ENCODE data around the gene TMEM119.

Gene TMEM119

DNA sequence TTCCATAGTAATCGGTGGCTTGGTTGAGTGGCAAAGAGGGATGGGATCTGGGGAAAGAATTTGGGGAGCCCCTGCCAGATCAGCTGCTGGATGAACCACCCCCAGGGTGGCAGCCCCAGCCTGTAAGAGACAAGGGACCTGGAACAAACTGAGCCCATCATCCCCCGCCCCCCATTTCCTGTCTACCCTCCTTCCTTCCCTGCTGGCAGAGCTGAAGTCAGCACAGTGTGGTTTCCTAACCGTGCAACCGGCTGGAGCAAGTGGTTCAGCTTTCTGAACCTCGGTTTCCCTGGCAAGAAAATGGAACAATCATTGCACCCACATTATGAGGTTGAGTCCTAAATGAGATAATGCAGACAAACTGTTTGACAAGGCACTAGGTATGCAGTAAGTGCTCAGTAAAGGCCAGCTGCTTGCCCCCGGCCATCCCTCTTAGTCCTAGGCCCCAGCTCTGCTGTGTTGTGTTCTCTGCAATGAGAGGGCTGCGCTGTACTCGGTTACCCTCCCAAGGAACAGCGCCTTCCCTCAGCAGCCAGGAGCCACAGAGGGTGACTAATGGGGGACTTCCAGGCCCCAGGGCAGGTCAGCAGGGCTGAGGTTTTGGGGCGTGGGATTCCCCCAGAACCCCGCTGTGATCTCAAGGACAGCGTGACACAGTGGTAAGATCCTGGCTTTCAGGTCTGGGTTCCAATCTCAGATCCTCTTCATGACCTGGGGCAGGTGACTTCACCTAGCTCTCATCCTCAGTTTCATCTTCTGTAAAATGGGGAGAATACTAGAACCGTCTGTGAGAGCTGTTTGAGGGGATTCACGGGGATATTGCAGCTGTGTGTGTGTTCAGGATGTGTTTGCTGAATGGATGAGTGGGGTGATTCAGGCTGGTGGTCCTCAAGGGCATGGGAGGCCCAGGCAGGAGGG, 19.3 kb upstream of the TMEM119 start:
- DNase-seq (ENCODE audit: low read depth in 2 of 3, low spot score in 2 of 3), result peak in 1 of 3 experiments; percentile 80

DNA sequence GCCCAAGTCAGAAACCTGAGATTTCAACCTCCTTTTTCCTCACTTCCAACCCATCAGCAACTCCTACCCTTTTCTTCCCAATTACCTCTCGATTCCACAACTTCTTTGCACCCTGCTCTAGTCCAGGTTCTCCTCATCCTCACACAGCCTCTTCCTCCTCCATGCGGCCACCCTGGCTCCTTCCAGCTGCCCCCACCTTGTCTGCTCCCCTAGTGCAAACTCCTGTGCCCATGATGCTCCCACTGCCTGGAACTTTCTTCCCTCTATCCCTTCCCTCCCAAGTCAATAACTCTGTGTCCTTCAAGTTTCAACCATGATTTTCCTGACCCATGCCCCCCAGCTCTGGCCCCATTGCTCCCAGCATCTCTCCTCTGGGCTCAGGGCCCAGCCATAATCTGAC, 18.5 kb upstream of the TMEM119 start:
- no peak for DNase-seq (ENCODE audit: low read depth in 2 of 3, low spot score in 2 of 3)

DNA sequence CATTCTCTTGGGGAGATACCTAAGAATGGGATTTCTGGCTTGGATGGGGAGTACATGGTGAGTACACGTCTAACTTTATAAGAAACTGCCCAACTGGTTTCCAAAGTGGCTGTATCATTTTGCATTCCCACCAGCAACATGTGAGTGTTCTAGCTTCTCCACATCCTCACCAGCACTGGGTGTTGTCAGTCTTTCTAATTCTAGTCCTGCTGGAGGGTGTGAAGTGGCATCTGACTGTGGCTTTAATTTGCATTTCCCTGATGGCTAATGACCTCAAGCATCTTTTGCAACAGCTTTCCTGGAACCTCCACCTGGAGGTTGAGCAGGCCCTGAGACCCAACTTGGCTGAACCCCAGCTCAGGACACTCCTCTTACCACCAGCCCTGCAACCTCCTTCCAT, 18.0 kb upstream of the TMEM119 start:
- no peak for DNase-seq (ENCODE audit: low read depth in 2 of 3, low spot score in 2 of 3)

DNA sequence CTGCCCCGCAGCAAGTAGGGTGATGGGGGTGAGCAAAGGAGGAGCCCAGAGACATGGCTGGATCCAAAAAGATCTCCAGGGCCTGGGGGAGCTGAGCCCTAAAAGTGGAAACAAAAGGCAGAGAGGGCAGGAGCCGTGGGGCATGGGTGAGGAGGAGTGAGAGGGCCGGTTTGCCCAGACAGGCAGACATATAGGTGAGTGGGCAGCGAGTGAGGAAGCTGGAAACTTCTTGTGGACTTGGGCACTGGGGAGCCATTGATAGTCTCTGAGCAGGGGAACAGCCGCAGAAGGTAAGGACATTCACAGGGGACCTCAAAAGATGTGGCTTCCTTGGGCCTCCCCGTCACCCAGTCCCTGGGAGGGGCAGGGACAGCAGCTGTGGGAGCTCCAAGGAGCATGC, 16.8 kb upstream of the TMEM119 start:
- DNase-seq (ENCODE audit: low read depth in 2 of 3, low spot score in 2 of 3), result no peak

DNA sequence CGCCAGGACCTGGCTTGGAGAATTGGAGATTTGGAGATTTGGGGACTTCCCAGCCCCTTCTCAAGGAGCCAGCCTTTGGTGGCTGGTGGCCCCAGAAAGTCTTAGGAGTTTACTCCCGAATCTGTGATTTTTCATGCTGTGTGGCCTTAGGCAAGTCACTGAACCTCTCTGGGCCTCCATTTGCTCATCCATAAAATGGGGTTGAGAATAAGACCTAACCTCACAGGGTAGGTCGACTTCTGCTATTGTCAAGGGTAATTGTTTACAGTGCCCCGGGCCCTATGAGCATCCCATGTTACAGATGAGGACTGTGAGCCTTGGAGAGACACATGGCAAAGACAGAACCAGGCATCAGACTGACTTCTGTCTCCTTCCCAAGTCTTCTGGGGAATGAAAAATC, 16.2 kb upstream of the TMEM119 start:
- no peak for DNase-seq (ENCODE audit: low read depth in 2 of 3, low spot score in 2 of 3)

DNA sequence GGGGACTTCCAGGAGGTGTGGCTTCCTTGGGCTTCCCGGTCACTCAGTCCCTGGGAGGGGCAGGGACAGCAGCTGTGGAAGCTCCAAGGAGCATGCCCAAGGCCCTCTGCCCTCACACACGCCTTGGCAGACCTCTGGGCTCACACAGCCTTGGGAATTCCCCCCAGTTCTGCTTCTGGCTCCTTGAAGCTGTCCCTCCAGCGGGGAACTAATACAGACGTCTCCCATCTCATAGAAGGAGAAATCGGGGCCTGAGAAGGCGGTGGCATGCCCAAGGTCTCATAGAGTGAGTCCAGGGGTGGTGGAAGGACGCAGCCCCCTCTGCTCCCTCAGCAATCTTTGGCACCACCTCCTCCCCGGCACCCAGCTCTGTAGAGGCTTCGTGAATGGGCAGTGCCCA, 15.7 kb upstream of the TMEM119 start:
- no peak for DNase-seq (ENCODE audit: low read depth in 2 of 3, low spot score in 2 of 3)

DNA sequence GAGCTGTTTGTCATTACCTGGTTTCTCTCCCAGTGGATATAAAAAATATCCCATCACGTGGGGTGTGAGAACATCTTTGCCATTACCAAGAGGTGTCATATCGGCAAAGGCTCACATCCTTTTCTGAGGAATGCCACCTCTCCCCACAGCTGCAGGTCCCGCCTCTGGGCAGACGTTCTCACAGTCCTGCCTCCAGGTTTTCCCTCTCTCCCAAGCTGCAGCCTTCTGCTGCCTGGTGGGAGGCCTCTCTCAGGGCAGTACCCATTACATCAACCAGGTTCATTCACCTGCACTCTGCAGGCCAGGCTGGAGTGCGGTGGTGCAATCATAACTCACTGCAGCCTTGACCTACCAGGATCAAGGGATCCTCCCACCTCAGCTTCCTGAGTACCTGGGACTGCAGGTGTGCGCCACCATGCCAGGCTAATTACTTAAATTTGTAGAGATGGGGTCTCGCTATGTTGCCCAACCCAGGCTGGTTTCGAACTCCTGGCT, 15.0 kb upstream of the TMEM119 start:
- DNase-seq (ENCODE audit: low read depth in 2 of 3, low spot score in 2 of 3), result no peak

DNA sequence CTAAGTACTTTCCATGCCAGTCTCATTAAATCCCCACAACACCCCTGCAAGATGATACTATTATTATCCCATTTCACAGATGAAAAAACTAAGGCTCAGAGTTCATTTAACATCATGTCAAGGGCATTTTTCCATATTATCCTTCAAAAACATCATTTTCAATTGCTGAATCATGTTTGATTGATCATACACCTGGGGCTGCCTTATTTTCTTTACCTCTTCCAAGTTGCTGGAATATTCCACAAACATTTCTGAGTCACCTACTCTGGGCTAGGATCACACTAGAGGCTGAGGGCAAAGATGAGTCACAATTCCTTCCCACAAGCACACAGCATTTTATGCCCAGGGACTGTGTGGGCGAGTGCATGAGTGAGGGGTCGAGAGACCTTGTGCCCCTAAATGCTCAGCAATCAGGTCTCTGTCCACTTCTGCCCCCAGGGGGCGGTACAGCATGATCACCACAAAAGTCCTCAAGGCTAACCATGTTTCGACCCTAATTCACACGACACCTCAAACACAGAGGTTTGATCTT, 14.1 kb upstream of the TMEM119 start:
- DNase-seq (ENCODE audit: low read depth in 2 of 3, low spot score in 2 of 3), result no peak

DNA sequence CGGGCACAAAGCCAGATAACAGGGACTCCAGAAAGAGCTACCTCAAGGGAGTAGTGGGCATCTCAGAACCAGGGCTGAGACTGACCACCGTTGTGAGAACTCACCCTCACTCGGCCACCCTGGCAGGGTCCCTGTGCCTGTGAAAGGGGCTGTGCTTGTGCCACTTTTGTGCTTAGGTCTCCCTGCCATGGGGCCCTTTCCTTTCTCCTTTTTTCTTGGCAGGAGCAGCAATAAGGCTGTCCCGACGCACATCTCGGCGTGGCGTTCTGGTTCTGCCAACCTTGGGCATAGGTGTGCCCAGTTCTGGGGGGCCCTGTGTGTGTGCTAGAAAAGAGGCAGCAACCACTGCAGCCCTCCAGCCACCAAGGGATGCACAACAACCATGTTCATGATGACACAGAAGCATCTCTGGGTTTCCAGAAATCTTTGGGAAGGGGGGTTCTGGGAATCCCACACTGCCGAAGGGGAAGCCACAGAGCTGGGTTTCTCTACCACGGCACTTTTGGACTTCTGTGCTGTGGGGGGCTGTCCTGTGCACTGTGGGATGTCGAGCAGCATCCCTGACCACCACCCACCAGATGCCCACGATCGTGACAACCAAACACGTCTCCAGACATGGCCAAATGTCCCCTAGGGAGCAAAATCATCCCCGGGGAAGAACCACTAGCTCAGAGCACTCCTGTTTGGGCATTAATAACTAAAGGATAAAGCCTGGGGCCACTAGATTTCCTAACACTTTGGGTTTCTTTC, 13.1 kb upstream of the TMEM119 start:
- no peak for DNase-seq (ENCODE audit: low read depth in 2 of 3, low spot score in 2 of 3)

DNA sequence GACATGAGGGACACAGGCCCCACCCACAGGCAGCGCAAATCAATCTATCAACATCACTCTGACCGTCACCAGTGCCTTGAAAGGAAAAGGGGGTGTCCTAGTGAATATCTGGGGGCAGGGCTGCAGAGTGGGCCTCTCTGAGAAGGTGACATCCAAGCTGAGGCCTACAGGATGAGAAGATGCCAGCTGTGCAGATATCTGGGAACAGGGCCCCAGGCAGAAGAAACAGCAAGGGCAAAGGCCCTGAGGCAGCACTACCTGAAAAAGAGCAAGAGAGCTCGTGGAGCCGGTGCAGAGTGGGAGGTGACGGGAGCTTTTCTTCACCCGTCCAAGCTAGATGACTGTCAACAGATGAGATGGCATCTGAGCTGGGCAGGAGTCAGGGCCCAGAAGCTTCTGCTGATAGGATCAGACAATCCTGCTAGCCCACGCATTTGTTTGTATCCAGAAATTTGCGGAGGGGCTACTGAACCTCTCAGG, 12.5 kb upstream of the TMEM119 start:
- DNase-seq (ENCODE audit: low read depth in 2 of 3, low spot score in 2 of 3), result no peak

DNA sequence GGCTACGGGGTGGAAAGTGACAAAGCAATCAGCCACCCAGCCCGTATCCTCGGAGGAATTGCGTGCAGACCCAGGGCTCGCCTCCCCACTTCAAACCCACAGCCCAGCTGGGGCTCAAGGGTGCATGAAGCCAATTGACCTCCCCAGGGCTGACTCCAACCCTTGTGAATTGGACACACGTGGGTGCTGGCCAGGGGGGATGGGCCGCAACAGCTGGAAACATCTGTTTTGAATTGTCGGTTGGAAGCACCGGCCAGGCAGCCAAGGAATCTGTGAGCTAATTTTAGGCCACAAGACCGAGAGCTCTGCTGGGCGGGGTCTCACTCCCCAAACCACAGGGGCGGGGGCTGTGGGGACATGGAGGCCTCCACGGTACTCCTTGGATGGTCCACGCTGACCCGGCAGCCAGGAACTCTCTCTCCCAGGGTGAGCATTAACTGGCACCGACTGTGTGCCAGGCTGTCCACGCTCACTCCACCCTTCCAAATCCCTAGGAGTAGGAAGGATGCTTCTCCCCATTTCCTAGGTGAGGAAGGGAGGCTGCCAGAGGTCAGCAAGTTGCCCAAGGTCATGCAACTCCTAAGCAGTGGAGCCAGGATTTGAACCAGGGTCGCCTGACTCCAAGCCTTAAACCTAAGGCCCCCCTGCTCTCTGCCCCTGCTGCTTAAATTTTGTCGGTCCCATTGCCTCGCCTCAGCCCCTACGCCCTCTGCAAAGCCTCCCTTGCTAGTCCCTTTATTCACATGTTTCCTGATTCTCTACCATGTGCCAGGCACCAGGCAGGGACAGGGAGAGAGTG, 11.9 kb upstream of the TMEM119 start:
- no peak for DNase-seq (ENCODE audit: low read depth in 2 of 3, low spot score in 2 of 3)

DNA sequence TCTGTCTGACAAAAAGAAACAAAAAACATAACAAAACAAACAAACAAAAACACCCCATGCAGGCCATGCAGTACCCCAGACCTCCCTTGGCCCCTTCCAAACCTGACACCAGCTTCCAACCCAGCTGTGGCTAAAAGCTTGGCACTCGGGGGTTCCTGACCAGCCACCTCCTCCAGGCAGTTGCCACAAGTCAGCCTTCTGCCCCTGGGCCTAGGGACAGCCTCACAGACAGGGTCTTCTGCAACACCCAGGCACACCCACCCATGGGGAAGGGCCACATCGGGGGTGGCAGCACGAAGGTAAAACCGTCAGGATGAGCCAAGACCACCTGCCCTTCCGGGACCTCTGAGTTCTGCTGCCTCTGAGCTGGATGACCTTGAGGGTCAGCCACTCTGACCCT, 10.7 kb upstream of the TMEM119 start:
- DNase-seq (ENCODE audit: low read depth in 2 of 3, low spot score in 2 of 3), result no peak

DNA sequence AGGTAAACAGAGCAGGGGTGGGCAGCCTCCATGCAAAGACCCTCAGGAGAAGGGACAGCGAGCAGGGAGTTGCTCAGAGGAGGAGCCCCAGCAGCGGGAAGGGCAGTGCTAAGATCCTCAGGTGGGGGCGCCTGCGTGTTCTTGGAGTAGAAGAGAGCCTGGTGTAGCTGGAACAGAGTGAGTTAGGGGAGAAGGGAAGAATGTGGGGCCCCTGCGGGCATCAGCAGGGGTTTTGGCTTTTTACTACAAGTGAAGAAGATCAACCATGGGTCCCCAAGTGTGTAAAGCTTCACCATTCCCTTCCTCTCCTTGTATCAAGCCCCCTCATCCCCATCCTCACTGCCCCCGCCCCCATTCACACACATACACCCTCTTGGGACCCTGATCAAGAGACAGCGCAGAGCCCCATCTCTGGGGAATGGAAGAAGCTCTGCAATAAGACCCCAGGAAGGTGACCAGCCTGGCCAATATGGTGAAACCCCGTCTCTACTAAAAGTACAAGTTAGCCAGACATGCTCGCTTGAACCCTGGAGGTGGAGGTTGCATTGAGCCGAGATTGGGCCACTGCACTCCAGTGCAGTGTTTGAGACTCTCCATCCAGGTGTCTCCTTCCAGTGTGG, 10.2 kb upstream of the TMEM119 start:
- no peak for DNase-seq (ENCODE audit: low read depth in 2 of 3, low spot score in 2 of 3)

DNA sequence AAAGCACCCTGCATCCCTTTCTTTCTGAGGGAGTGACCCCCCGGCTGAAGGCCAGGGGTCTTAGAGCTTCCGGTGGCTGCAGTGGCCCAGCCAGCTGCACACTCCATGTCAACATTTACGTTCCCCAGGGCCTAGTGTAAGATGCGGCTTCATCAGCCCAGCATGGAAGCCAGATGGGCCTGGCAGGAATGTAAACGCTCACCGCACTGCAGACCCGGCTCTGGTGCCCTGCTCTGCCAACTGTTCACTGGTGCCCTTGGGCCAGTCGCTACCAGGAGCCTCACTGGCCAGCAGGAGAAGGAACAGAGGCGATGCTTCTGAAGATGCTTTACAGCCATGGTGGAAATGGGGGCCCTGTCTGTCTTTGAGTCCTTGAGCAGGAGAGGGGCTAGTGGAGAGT, 8.6 kb upstream of the TMEM119 start:
- DNase-seq (ENCODE audit: low read depth in 2 of 3, low spot score in 2 of 3), result no peak

DNA sequence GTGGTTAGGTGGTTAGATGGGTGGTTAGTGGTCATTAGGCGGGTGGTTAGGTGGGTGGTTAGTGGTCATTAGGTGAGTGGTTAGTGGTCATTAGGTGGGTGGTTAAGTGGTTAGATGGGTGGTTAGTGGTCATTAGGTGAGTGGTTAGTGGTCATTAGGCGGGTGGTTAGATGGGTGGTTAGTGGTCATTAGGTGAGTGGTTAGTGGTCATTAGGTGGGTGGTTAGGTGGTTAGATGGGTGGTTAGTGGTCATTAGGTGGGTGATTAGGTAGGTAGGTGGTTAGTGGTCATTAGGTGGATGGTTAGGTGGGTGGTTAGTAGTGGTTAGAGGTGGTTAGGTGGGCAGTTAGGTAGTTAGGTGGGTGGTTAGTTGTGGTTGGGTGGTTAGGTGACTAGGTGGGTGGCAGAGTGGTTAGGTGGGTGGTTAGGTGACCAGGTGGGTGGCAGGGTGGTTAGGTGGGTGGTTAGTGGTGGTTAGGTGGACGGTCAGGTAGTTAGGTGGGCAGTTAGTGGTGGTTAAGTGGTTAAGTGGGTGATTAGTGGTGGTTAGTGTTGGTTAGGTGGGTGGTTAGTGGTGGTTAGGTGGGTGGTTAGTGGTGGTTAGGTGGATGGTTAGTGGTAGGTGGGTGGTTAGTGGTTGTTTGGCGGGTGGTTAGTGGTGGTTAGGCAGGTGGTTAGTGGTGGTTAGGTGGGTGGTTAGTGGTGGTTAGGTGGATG, 8.0 kb upstream of the TMEM119 start:
- DNase-seq (ENCODE audit: low read depth in 2 of 3, low spot score in 2 of 3), result no peak

DNA sequence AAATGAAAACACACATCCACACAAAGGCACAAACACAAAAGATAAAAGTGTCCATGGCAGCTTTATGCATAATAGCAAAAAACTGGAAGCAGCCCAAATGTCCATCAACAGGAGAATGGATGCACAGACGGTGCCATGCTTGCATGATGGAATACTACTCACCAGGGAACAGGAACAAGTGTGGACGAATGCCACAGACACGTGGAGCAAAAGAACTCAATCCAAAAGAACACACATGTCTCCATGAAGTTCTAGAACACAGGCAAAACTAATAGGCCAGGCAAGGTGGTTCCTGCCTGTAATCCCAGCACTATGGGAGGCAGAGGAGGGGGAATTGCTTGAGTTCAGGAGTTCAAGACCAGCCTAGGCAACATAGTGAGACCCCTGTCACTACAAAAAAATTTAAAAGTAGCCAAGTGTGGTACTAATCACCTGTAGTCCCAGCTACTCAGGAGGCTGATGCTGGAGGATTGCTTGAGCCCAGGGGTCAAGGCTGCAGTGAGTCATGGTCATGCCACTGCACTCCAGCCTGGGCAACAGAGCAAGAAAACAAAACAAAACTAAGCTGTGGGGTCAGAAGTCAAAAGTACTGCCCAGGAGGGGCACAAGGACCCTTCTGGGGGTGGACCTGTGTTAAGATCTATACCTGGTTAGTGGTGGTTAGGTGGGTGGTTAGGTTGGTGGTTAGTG, 7.3 kb upstream of the TMEM119 start:
- no peak for DNase-seq (ENCODE audit: low read depth in 2 of 3, low spot score in 2 of 3)

DNA sequence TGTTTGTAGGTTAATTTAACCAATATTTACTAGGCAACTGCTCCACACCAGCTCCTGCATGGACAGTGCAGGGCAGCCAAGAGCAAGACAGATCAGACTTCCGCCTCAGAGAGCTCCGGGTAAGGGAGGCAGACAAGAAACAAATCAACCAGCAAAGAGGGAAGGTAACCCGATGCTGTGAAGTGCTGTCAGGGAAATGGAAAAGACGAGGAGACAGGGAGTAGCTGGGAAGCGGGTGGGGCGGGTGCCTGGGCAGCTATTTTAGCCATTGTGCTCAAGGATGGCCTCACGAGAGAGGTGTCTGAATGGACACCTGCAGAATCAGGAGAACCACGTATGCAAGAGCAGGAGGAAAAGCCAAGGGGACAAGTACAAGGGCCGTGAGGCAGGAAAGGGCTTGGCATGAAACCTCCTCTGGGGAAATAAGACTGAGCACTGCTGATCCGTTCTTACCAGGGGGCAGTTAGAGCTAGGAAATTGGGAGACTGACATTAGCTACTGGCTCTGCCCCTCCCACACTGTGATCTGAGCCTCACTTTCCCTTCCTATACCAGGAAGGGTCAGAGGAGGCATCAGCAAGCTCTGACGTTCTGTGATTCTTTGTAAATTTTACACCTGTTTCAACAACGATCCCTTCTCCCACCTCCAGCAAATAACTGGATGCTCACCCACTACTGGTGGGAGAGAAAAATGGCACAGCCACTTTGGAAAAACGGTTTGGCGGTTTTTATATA, 6.5 kb upstream of the TMEM119 start:
- no peak for DNase-seq (ENCODE audit: low read depth in 2 of 3, low spot score in 2 of 3)

DNA sequence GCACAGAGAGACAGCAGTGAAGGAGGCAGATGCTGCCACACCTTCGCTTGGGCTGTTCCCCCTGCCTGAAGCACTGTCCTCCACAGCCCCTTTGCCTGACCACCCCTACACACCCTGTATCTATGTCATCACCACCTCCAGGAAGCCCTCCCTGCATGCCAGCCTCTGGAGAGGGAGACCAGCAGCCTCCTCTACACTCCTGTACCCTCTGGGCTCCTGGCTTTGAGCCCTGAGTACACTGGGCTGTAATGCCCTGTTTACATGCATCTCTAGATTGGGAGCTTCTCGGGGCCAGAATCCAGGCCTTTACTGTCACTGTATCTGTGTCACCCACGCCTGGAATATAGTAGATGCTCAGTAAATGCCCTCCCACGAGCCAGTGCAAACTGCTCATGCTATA, 5.9 kb upstream of the TMEM119 start:
- DNase-seq (ENCODE audit: low read depth in 2 of 3, low spot score in 2 of 3), result no peak

Data from activated CD8-positive, alpha-beta memory T cell treated with anti-CD3 and anti-CD28 coated beads for 48 hours (primary cell).